Neural crest cell (in vitro differentiated cells): ENCODE measurements around the gene KPTN. TPM values are rescaled to one million over a fixed set of nuclear protein-coding genes. Genes with fewer than 3 reads are reported as not detected.

Experiments
- DNase-seq: peaks from one replicate; pipeline ENCODE4 v3.0.0; 2021; ENCODE audit warnings: low read depth, mixed read lengths, low spot score
- H3K27ac Mint-ChIP-seq: one replicate; pipeline ENCODE4 v1.8.0; 2021; ENCODE audit warnings: mild to moderate bottlenecking, mixed read lengths; ENCODE audit not compliant: unreplicated experiment
- H3K27me3 Mint-ChIP-seq: 2 replicates; pipeline ENCODE4 v1.8.0; 2021; ENCODE audit warnings: low read depth, mild to moderate bottlenecking, mixed read lengths
- H3K36me3 Mint-ChIP-seq: 2 replicates; pipeline ENCODE4 v1.8.0; 2021; ENCODE audit warnings: low read depth, mild to moderate bottlenecking, mixed read lengths
- H3K4me1 Mint-ChIP-seq: 2 replicates; pipeline ENCODE4 v1.8.0; 2021; ENCODE audit warnings: mixed read lengths
- H3K4me3 Mint-ChIP-seq: one replicate; pipeline ENCODE4 v1.8.0; 2021; ENCODE audit warnings: mild to moderate bottlenecking, mixed read lengths
- H3K9me3 Mint-ChIP-seq: 2 replicates; pipeline ENCODE4 v1.8.0; 2021; ENCODE audit warnings: mixed read lengths
- CTCF ChIP-seq: fragments of 200-600 bp; sonication (generic); conservative IDR thresholded peaks from 2 replicates; pipeline ENCODE4 v1.5.0; 2021; ENCODE audit warnings: antibody characterized with exemption, mild to moderate bottlenecking
- total RNA-seq: library from RNA; stranded (reverse); gene quantifications from 2 replicates; pipeline ENCODE4 v1.2.1, GENCODE V29; 2021

KPTN gene
- total RNA-seq, 1 donor from 2014 or later = 30.2 TPM

- H3K27ac Mint-ChIP-seq = peak overlapping the region; percentile 60
- no peaks in the 10 kb centered on the region for H3K36me3 Mint-ChIP-seq
- no peak for TF ChIP-seq CTCF
- DNase-seq = no peak
- H3K4me3 Mint-ChIP-seq = no peak overlapping the region
- peaks cover 21% of the 10 kb centered on the region for H3K27me3 Mint-ChIP-seq
- H3K4me1 Mint-ChIP-seq = peaks cover 5% of the 10 kb centered on the region
- H3K9me3 Mint-ChIP-seq = no peaks in the 10 kb centered on the region
These were observed 37.6 kb upstream of the KPTN start for GRCh38 chr19:47521473-47522180.

GRCh38 chr19:47520839-47521238, 36.8 kb upstream of the KPTN start:
- Mint-ChIP-seq H3K9me3 (no peaks in the 10 kb centered on the region), H3K4me1 (peaks cover 5% of the 10 kb centered on the region), H3K4me3 (no peak overlapping the region), H3K36me3 (no peaks in the 10 kb centered on the region), H3K27me3 (peaks cover 21% of the 10 kb centered on the region), H3K27ac (no peak overlapping the region)
- no peak for DNase-seq
- TF ChIP-seq CTCF = no peak

- H3K27ac Mint-ChIP-seq = no peak overlapping the region
- H3K36me3 Mint-ChIP-seq = no peaks in the 10 kb centered on the region
- H3K4me3 Mint-ChIP-seq = peak overlapping the region; percentile 20
- no peaks in the 10 kb centered on the region for H3K9me3 Mint-ChIP-seq
- no peak for DNase-seq
- H3K27me3 Mint-ChIP-seq = peaks cover 21% of the 10 kb centered on the region
- TF ChIP-seq CTCF = no peak
- H3K4me1 Mint-ChIP-seq = peaks cover 9% of the 10 kb centered on the region
These were observed 36.4 kb upstream of the KPTN start for GRCh38 chr19:47520343-47520806.

- H3K36me3 Mint-ChIP-seq = no peaks in the 10 kb centered on the region
- H3K27me3 Mint-ChIP-seq = peaks cover 19% of the 10 kb centered on the region
- no peak overlapping the region for H3K4me3 Mint-ChIP-seq
- TF ChIP-seq CTCF = no peak
- H3K4me1 Mint-ChIP-seq = peaks cover 22% of the 10 kb centered on the region
- no peak overlapping the region for H3K27ac Mint-ChIP-seq
- no peak for DNase-seq
- no peaks in the 10 kb centered on the region for H3K9me3 Mint-ChIP-seq
These were observed 34.8 kb upstream of the KPTN start for GRCh38 chr19:47518854-47519253.

- DNase-seq = no peak
- no peaks in the 10 kb centered on the region for H3K9me3 Mint-ChIP-seq
- peaks cover 25% of the 10 kb centered on the region for H3K4me1 Mint-ChIP-seq
- H3K27me3 Mint-ChIP-seq = peaks cover 19% of the 10 kb centered on the region
- no peak overlapping the region for H3K27ac Mint-ChIP-seq
- no peaks in the 10 kb centered on the region for H3K36me3 Mint-ChIP-seq
- no peak for TF ChIP-seq CTCF
- H3K4me3 Mint-ChIP-seq = no peak overlapping the region
These were observed 34.1 kb upstream of the KPTN start for GRCh38 chr19:47518139-47518538.
